Inflammatory macrophage (primary cell): ENCODE measurements around the gene PARP12.

Experiments used
- DNase-seq, 2 donors: peaks; one replicate each; pipeline ENCODE4 v3.0.0-alpha.2; 2020 to 2022

PARP12 gene

GRCh38 chr7:140059273-140060242 is 3.2 kb downstream of the PARP12 start:
- no peak for DNase-seq

GRCh38 chr7:140058517-140058916 is 4.2 kb downstream of the PARP12 start:
- no peak for DNase-seq

- no peak for DNase-seq
Measured at GRCh38 chr7:140057143-140057535, 5.6 kb downstream of the PARP12 start.

GRCh38 chr7:140056431-140057142 is 6.2 kb downstream of the PARP12 start:
- peak; percentile 87 to 89 for DNase-seq

- no peak for DNase-seq
Measured at GRCh38 chr7:140055833-140056232, 6.9 kb downstream of the PARP12 start.

- DNase-seq: no peak
Measured at GRCh38 chr7:140054751-140055150, 8.0 kb downstream of the PARP12 start.

- DNase-seq: no peak
Measured at GRCh38 chr7:140053812-140054539, 8.8 kb downstream of the PARP12 start.

- peak; percentile 60 to 62 for DNase-seq
Measured at GRCh38 chr7:140051820-140052219, 10.9 kb downstream of the PARP12 start.

GRCh38 chr7:140050100-140050499 is 12.7 kb downstream of the PARP12 start:
- DNase-seq: no peak

- no peak for DNase-seq
Measured at GRCh38 chr7:140049339-140050024, 13.3 kb downstream of the PARP12 start.

GRCh38 chr7:140048989-140049338 is 13.8 kb downstream of the PARP12 start:
- DNase-seq: no peak

GRCh38 chr7:140048138-140048537 is 14.6 kb downstream of the PARP12 start:
- DNase-seq: no peak

GRCh38 chr7:140047197-140047596 is 15.6 kb downstream of the PARP12 start:
- no peak for DNase-seq

GRCh38 chr7:140045697-140046096 is 17.1 kb downstream of the PARP12 start:
- no peak for DNase-seq

GRCh38 chr7:140044251-140044650 is 18.5 kb downstream of the PARP12 start:
- no peak for DNase-seq

- DNase-seq: no peak
Measured at GRCh38 chr7:140042386-140042670, 20.4 kb downstream of the PARP12 start.

GRCh38 chr7:140041659-140042385 is 20.9 kb downstream of the PARP12 start:
- no peak for DNase-seq

GRCh38 chr7:140039896-140040295 is 22.9 kb downstream of the PARP12 start:
- DNase-seq: no peak

- DNase-seq: no peak
Measured at GRCh38 chr7:140039066-140039465, 23.7 kb downstream of the PARP12 start.

- DNase-seq: peak; percentile 29 to 43
Measured at GRCh38 chr7:140036224-140036962, 26.4 kb downstream of the PARP12 start.
